SK-N-SH treated with all-trans-retinoic acid at 6 μM for 48 hours (cell line): ENCODE measurements around the gene CLDN24.

Experiments used
- ARNTL ChIP-seq: fragments of 450-650 bp; formaldehyde crosslinking; IDR thresholded peaks from 2 replicates; pipeline ENCODE4 v1.5.0; 2020; ENCODE audit warnings: low read depth, mild to moderate bottlenecking, moderate library complexity, borderline replicate concordance
- ISL1 ChIP-seq: fragments of 250-450 bp; sonication (Bioruptor Pico); IDR thresholded peaks from 2 replicates; pipeline ENCODE4 v2.1.2; 2022; ENCODE audit warnings: mild to moderate bottlenecking, moderate library complexity
- PATZ1 ChIP-seq: fragments of 250-450 bp; sonication (Bioruptor Pico); IDR thresholded peaks from 2 replicates; pipeline ENCODE4 v1.8.0; 2020; ENCODE audit warnings: mild to moderate bottlenecking, moderate library complexity, borderline replicate concordance
- SNAI2 ChIP-seq: fragments of 250-450 bp; sonication (Bioruptor Pico); IDR thresholded peaks from 2 replicates; pipeline ENCODE4 v1.5.0; 2020; ENCODE audit warnings: mild to moderate bottlenecking, moderate library complexity
- ZFP3 ChIP-seq: fragments of 250-450 bp; sonication (Bioruptor Pico); IDR thresholded peaks from 2 replicates; pipeline ENCODE4 v1.5.0; 2020; ENCODE audit warnings: mild to moderate bottlenecking, moderate library complexity
- ZFP30 ChIP-seq: fragments of 450-650 bp; formaldehyde crosslinking; IDR thresholded peaks from 2 replicates; pipeline ENCODE4 v1.5.0; 2022; ENCODE audit warnings: mild to moderate bottlenecking, moderate library complexity
- ZNF565 ChIP-seq: fragments of 450-650 bp; formaldehyde crosslinking; conservative IDR thresholded peaks from 2 replicates; pipeline ENCODE4 v1.5.0; 2020; ENCODE audit warnings: low read depth, mild to moderate bottlenecking, moderate library complexity
- ZNF8 ChIP-seq: fragments of 450-650 bp; formaldehyde crosslinking; IDR thresholded peaks from 2 replicates; pipeline ENCODE4 v1.5.0; 2020; ENCODE audit warnings: mild to moderate bottlenecking, moderate library complexity

- TF ChIP-seq ZNF8 (CRISPR knock-in tag) (no peak), ZNF565 (CRISPR knock-in tag) (no peak), SNAI2 (CRISPR knock-in tag) (no peak), PATZ1 (CRISPR knock-in tag) (no peak), ZFP30 (no peak), ARNTL (CRISPR knock-in tag) (no peak), ISL1 (no peak), ZFP3 (CRISPR knock-in tag) (no peak)
These were observed 8.6 kb upstream of the CLDN24 start for GRCh38 chr4:183330841-183331240.
